GM13976 (cell line): Measurements from ENCODE around the gene SYT1.

ENCODE experiments used
- DNase-seq: peaks from one replicate; pipeline ENCODE4 v3.0.0; 2012; ENCODE audit warnings: low spot score
- in situ Hi-C: fragments of 300-500 bp; cut with MboI; formaldehyde crosslinking; loops from one replicate; pipeline ENCODE4 v1.12.0; 2022; ENCODE audit warnings: low sequenced_read_pairs, mixed read lengths, inconsistent platforms; ENCODE audit not compliant: unreplicated experiment
- TF ChIP-seq, protein P1 (sequence below): IDR thresholded peaks from 2 replicates; pipeline ENCODE4 v1.5.1; 2012; ENCODE audit warnings: borderline replicate concordance, mild to moderate bottlenecking; ENCODE audit not compliant: insufficient read depth; ENCODE audit errors: extremely low read depth, missing control alignments, control extremely low read depth

Gene SYT1

DNA sequence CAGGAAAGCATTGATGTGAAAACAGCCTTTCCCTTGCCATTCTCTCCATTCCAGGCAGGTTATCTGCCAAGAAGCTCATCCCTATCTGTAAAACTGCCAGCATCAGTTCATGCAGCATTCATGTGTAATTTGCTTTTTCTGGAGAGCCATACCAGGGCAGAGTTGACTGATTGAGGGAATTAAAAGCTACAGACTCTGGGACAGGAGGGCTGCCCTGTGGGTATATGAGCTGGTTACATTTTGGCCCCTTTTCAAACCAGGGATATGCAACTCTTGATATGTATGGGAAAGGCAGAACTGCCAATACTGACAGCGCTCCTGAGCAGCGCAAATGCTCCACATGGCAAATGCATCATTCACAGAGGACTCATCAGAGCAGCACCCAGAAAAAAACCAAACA is 53.7 kb downstream of the SYT1 start:
- no peak for DNase-seq
- TF ChIP-seq, protein P1, sequence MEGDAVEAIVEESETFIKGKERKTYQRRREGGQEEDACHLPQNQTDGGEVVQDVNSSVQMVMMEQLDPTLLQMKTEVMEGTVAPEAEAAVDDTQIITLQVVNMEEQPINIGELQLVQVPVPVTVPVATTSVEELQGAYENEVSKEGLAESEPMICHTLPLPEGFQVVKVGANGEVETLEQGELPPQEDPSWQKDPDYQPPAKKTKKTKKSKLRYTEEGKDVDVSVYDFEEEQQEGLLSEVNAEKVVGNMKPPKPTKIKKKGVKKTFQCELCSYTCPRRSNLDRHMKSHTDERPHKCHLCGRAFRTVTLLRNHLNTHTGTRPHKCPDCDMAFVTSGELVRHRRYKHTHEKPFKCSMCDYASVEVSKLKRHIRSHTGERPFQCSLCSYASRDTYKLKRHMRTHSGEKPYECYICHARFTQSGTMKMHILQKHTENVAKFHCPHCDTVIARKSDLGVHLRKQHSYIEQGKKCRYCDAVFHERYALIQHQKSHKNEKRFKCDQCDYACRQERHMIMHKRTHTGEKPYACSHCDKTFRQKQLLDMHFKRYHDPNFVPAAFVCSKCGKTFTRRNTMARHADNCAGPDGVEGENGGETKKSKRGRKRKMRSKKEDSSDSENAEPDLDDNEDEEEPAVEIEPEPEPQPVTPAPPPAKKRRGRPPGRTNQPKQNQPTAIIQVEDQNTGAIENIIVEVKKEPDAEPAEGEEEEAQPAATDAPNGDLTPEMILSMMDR: no peak
- in situ Hi-C loops: no loop called here

DNA sequence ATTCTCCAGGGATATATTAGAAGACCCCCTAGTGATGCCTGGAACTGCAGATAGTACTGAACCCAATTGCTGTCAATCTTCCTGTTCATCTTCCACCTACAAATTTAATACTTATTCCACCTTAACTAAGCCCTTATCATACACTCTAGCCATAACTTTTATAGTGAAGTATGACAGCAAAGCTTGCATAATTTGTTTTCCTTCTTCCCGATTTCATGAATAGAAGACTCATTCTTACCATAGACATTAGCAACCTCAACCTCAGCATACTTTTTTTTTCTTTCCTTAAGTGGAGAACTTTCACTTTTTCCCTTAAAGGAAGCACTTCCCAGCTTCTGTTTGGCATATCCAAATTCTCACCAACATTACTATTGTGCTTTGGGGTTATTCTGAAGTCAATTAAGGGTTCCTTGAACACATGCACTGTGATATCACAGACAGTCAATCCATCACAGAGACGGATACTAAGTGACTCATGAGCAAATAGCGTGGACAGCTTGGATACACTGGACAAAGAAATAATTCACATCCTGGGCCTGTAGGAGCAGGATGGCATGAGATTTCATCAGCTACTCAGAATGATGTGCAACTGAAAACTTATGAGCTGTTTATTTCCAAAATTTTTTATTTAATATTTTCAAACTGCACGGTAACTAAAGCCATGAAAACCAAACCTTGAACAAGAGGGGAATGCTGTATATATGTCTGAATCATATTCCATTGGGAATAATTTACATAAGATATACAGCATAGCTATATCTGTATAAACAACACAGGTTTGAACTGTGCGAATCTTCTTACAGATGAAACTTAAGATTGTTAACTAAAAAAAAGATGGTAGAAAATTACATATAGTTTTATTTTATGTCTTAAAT is 63.9 kb downstream of the SYT1 start:
- TF ChIP-seq, protein P1: no peak
- no peak for DNase-seq

GRCh38 chr12:78929075-78929418 is 64.5 kb downstream of the SYT1 start:
- TF ChIP-seq, protein P1: no peak
- no peak for DNase-seq
- in situ Hi-C loops: no loop called here

More for the DNA sequence above, 63.9 kb downstream of the SYT1 start:
- in situ Hi-C loops: no loop called here

DNA sequence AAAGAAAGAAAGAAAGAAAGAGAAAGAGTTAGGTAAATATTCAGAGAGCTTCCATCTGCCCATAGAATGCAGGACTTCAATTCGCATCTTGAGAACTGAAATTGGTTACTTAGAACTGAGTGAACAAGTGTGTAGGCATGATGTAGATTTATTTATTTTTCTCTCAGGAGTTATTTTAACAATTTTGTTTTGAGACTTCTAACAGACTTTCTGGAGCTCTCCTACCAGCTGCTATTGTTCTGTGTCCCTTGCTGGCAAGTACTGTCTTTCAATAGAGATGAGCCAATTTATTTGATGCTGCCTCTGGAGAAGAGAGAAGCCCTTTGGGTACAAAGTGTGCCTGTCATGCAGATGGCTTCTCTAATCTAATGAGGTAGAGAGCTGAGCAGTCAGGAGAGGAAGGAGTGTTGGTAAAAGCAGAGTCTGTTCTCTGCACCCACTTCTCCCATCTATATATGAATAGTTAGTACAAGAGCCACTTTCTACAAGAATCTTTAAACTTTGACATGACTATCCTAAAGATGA is 67.0 kb downstream of the SYT1 start:
- TF ChIP-seq, protein P1: no peak
- no peak for DNase-seq
- in situ Hi-C loops: no loop called here

DNA sequence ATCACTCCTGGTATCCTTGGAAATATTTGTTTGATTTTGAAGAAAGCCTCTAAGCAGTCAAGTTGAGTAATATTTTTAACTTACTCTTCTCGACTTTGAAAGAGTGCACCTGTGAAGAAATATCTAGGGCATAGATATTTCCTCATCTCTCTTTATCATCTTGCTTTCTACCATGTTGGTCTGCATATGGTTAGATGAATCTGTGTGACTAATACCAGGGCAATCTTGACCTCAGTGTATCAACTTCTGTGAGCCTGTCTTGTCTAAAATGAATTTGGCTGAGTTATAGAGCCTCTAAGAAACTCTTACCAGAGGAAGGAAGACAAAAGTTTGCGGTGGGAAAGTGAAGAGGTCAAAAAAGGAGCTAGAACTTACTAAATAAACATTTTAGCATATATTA is 68.4 kb downstream of the SYT1 start:
- TF ChIP-seq, protein P1: no peak
- DNase-seq: no peak
- in situ Hi-C loops: no loop called here

GRCh38 chr12:78938341-78939084 is 73.9 kb downstream of the SYT1 start:
- in situ Hi-C loops: no loop called here
- no peak for DNase-seq
- TF ChIP-seq, protein P1: no peak
